ENCODE measurements around the gene JKAMP.

The JKAMP gene

DNA sequence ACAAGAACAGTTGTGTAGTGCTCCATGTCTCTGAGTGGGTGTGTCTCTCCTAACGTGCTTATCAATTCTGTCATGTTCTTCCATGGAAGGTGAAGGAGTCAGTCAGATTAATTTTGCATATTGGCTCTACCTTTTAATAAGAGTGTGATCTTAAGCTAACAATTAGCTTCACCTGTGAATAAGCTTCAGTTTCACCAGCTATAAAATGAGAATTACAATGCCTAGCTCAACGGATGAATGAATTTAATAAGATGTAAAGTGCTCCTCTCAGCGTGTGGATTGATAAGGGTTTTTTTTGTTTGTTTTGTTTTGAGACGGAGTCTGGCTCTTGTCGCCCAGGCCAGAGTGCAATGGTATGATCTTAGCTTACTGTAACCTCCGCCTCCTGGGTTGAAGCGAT, 59.6 kb downstream of the JKAMP start:
- DNase-seq = no peak

DNA sequence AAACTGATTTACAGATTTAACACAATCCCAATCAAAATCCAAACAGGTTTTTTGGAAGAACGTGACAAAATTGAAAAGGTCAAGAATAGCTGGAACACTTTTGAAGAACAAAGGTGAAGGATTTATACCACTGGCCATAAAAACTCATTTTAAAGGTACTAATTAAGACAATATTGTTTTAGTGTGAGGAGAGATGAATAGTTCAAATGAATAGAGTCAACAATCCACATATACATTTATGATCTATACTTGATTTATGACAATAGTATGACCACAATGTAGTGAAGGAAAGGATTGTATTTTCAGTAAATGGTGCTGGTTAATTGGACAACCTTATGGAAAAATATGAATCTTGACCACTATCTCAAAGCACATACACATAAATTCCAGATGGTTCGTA, 63.0 kb downstream of the JKAMP start:
- no peak for DNase-seq
